GM12864 (cell line): ENCODE results near the gene FOXRED2.

Experiments
- DNase-seq: peaks from one replicate; pipeline ENCODE4 v3.0.0-alpha.2; 2011; ENCODE audit warnings: low read depth
- H3K4me3 ChIP-seq: 2 replicates; pipeline ENCODE4 v1.5.1; 2011; ENCODE audit warnings: mild to moderate bottlenecking, low read depth, low read length, control low read depth
- CTCF ChIP-seq: IDR thresholded peaks from 2 replicates; pipeline ENCODE4 v1.5.1; 2011; ENCODE audit warnings: low read depth, mild to moderate bottlenecking, moderate library complexity, low read length, control low read depth, inconsistent platforms; ENCODE audit errors: missing control alignments

The FOXRED2 gene

GRCh38 chr22:36464715-36465231, 42.1 kb downstream of the FOXRED2 start:
- TF ChIP-seq CTCF = no peak
- DNase-seq = no peak
- H3K4me3 ChIP-seq = no peak overlapping the region

GRCh38 chr22:36463783-36464184, 43.1 kb downstream of the FOXRED2 start:
- H3K4me3 ChIP-seq = no peak overlapping the region
- DNase-seq = no peak
- TF ChIP-seq CTCF = no peak

GRCh38 chr22:36461665-36462649, 44.9 kb downstream of the FOXRED2 start:
- DNase-seq = no peak
- no peak overlapping the region for H3K4me3 ChIP-seq
- TF ChIP-seq CTCF = no peak

GRCh38 chr22:36460202-36460601, 46.6 kb downstream of the FOXRED2 start:
- TF ChIP-seq CTCF = no peak
- no peak for DNase-seq
- no peak overlapping the region for H3K4me3 ChIP-seq

- no peak for TF ChIP-seq CTCF
- no peak overlapping the region for H3K4me3 ChIP-seq
- DNase-seq = no peak
These were observed 49.0 kb downstream of the FOXRED2 start for GRCh38 chr22:36457688-36458450.

- DNase-seq = no peak
- TF ChIP-seq CTCF = no peak
- H3K4me3 ChIP-seq = no peak overlapping the region
These were observed 50.4 kb downstream of the FOXRED2 start for GRCh38 chr22:36456464-36456845.
